ENCODE data around the gene FKBP10. TPM values are rescaled to one million over a fixed set of nuclear protein-coding genes. Genes with fewer than 3 reads are reported as not detected.
A peak's percentile ranks its signal among the peaks of the same experiment; 100 is the strongest.
"Not testable (repeated sequence)": the region's sequence is repeated elsewhere in the genome, so short reads cannot be mapped to it uniquely, and the experiment has no call there.

The FKBP10 gene
- total RNA-seq (2014; rRNA removed; shearing (Covaris generic)), result 123 and 139 TPM in 2 replicates

DNA sequence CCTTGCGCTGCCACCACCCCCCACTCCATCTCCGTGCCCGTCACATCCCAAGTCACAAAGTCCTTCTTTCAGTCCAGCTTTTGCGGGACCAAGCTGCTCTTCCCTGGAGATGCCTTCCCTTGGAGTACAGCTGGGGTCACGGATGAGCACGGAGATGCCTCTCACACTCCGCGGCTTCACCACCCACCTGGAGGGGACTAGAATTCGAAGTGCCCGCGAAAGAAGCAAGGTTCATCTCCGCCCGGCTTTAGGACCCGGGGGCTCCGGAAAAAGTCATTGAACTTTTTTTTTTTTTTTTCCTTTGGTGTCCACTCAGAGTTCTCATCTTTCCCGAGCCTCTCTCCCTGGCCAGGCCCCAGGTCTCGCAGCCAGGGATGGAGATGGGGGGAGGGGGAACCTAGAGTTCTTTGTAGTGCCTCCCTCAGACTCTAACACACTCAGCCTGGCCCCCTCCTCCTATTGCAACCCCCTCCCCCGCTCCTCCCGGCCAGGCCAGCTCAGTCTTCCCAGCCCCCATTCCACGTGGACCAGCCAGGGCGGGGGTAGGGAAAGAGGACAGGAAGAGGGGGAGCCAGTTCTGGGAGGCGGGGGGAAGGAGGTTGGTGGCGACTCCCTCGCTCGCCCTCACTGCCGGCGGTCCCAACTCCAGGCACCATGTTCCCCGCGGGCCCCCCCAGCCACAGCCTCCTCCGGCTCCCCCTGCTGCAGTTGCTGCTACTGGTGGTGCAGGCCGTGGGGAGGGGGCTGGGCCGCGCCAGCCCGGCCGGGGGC lies at the start of gene FKBP10:
FKBP10 (plus strand) TSS at position 624 of the 771 bp plus-strand sequence; CDS start at position 655, 31 bp downstream.
- peak; percentile 92 for DNase-seq (ENCODE audit: low read depth)

GRCh38 chr17:41763327-41763726 lies 49.5 kb upstream of the FKBP10 start:
- no peak for DNase-seq (ENCODE audit: low read depth)

DNA sequence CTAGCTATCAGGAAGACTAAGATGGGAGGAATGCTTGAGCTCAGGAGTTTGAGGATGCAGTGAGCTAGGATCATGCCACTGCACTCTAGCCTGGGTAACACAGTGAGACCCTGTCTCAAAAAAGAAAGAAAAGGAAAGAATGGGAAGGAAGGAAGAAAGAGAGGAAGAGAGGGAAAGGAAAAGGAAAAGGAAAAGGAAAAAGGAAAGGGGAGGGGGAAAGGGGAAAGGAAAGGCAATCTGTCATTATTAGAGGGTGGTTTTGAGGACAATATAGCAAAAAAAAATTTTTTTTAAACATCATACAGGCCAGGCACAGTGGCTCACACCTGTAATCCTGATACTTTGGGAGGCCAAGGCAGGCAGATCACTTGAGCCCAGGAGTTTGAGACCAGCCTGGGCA lies 46.7 kb upstream of the FKBP10 start:
- no peak for DNase-seq (ENCODE audit: low read depth)

DNA sequence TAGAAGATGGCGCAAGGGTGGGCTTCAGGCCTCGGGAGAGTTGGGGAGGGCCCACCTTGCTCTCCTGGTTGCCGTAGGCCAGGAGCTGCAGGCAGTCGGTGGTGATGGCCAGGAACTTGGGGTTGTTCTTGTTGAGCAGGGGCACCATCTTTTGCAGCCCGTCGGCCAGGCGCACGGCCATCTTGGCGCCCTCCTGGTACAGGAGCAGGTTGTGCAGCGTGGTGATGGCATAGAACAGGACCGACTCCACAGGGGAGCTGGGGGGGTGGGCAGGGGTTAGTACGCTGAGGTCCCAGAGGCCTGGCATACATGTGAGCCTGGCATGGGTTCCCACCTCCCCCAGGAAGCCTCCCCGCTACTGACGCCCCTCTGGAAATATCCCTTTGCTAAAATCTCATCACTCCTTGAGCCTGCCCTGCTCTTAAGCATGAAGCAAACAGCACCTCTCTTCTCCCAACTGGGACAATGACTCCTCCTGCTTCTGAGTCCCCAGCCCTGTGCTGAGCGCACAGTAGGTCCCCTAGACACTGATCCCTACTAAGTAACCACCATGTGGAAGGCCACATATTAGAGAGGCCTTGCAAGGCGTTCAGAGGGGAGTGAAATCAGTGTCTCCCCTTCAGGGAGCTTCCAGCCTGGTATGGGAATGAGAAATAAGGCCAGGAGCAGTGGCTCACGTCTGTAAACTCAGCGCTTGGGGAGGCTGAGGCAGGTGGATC lies 45.3 kb upstream of the FKBP10 start:
- no peak for DNase-seq (ENCODE audit: low read depth)

DNA sequence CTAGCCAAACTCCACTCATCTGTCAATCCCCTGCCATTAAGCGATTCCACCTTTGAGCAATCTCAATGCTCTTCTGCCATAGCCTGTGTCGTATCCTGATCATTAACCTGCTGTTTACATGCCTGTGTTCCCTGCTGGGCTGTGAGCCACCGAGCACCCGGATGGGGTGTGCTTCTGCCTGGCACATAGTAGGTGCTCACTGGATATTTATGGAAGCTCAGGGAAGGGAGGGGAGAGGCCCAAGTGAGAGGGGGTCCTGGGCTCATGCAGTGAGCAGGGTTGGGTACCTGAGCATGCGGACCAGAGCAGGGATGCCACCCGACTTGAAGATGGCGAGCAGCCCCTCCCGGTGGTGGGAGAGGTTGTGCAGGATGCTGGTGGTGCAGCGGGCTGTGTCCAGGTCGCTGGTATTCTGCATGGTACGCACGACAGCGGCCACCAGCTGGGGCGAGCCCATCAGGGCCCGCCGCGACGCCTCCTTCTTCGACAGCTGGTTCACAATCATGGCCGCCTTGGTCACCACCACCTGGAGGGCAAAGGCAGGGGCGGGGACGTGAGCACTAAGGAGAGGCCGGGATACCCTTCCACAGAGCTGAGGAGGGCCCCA lies 44.0 kb upstream of the FKBP10 start:
- DNase-seq (ENCODE audit: low read depth), result no peak

DNA sequence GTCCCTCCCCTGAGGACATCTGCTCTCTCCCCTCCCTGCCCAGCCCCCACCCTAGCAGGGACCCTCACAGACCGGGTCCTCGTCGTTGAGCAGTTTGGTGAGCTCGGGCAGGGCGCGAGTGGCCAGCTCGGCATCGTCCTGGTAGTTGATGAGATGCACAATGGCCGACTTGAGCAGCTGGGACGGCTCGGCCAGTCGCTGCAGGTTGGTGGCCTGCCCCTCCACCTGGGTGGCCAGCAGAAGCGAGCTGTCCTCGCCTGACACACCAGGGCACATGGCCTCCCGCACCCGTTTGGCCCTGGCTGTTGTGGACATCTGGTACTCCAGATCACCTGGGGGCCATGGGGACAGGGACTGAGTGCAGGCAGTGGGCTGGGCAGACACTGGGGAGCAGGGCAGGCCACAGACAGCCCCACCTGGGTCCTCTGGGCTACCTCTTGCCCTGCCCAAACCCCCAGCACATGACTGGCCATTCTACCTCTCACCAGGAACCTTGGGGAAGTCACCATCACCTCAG lies 43.4 kb upstream of the FKBP10 start:
- DNase-seq (ENCODE audit: low read depth), result no peak

DNA sequence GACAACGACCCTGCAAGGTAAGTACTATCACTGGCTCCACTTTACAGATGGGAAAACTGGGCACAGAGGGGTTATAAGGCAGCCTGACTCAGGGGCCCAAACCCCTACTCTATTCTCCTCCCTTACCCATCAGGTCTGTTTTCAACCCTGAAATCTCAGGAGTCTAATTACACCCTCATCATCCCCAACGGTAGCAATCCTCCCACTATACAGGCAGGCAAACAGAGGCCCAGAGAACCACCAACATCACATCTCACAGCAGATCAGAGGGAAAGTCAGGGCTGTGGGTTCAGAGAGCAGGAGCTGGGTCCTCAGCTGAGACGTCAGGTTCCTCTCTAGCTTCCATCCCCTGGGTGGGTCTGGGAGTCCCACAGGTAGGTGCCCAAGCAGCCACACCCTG lies 42.8 kb upstream of the FKBP10 start:
- no peak for DNase-seq (ENCODE audit: low read depth)

- DNase-seq (ENCODE audit: low read depth), result no peak
Observed at GRCh38 chr17:41771389-41772206, 41.2 kb upstream of the FKBP10 start.

DNA sequence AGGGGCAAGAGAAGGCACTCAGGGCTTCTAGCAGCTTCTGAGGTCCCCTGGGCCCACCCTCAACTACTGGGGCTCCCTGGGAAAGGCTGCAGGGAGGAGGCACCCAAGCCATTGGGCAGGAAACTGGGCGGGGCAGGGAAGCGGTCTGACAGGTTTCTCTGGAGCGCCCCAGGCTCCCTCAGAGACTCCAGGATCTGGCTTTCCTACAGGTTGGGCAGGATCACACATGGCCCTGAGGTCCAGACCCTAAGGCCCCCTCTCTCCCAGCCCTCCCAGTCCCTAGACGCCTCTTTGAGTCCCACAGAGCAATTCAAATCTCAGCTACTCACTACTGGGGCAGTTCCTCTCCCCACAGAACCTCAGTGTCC lies 40.6 kb upstream of the FKBP10 start:
- DNase-seq (ENCODE audit: low read depth), result no peak

DNA sequence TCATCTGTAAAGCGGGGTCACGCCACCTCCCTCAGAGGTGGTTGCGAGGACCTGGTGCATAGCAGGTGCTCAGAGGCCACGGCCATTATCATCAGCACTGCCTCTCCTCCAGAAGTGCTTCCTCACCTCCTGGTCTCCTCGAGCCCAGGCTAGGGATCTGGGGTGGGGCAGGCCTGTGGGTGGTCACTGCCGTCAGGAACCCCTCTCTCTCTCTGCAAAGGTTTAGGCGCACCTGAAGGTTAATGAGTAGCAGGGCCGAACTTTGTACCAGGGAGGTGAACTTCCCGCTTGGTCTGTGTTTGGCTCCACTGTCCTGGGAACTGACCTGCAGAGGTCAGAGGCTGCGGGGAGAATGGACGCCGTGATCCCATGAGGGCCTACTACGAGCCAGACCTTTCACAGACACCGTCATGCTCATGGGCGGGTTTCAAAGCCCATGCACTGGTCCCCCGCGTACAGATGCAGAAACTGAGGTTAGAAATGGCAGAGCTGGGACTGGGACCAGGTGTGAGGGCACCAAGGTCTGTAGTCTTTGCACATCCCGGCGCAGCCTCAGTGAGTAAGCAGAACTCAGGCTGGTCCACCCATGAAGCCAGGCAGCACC lies 40.1 kb upstream of the FKBP10 start:
- no peak for DNase-seq (ENCODE audit: low read depth)

- peak; percentile 96 for DNase-seq (ENCODE audit: low read depth)
Observed at GRCh38 chr17:41773190-41773588, 39.6 kb upstream of the FKBP10 start.

GRCh38 chr17:41773731-41774193 lies 39.0 kb upstream of the FKBP10 start:
- DNase-seq (ENCODE audit: low read depth), result no peak

GRCh38 chr17:41775394-41776226 lies 37.2 kb upstream of the FKBP10 start:
- no peak for DNase-seq (ENCODE audit: low read depth)

GRCh38 chr17:41776262-41776900 lies 36.4 kb upstream of the FKBP10 start:
- not testable (repeated sequence) for DNase-seq (ENCODE audit: low read depth)

- no peak for DNase-seq (ENCODE audit: low read depth)
Observed at GRCh38 chr17:41777157-41777573, 35.6 kb upstream of the FKBP10 start.

DNA sequence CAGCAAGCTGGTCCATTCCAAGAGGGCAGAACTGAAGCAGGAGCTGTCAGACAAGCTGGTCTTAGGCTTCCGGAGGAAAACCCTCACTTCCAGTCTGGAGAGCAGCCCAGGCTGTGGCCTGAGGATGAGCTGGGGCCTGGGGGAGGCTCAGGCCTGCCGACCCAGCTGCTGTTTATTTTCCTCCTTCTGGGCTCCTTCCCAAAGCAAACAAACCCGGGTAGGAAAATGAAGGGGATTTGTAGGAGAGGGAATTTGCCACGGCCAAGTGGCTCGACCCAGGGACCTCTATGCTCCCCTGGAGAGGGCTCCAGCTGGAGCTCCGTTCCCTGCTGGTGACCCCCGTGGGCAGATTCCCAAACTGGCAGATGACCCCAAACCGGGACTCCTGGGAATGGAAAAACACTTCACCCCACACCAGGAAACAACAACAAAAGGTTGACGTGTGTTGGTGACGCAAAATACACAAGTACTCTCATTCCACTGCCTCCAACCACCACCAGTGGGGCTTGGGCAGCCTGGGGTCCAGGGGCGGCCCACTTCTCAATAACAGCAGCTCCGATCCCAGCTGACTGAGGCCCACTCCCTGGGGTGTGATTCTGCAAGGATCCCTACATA lies 35.1 kb upstream of the FKBP10 start:
- DNase-seq (ENCODE audit: low read depth), result peak; percentile 94

GRCh38 chr17:41779954-41780353 lies 32.9 kb upstream of the FKBP10 start:
- no peak for DNase-seq (ENCODE audit: low read depth)

DNA sequence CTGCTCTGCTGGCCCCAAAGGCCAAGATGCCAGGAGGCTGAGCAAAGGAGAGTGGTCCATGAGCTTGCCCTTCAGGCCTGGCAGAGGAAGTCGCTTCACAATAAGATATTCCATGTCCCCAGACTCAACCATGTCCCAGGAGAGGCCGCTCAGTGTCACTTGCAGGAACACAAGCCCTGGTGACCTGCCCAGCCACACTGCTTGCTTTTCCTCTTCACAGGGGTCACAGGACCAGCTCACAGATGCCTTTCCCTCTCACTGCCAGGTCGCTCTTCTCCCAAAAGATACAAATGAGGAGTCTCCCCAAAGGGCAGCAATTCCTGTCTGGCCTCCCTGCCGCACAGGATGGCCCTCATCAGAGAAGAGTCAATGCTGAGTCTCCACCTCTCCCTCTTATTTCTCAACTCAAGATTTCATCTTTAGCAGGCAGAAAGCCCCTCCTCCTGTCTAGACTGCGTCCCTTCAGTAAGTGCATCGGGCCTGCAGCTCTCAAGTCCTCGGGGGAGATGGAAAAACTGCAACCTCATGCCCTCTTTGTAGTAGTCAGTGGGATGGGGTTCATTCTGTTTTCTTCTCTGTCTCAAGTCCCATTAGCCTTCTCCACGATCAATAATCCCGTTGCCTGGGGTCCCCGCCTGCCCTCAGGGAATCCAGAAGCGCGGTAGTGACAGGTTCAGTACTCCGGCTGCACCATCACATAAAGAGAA lies 31.2 kb upstream of the FKBP10 start:
- no peak for DNase-seq (ENCODE audit: low read depth)

DNA sequence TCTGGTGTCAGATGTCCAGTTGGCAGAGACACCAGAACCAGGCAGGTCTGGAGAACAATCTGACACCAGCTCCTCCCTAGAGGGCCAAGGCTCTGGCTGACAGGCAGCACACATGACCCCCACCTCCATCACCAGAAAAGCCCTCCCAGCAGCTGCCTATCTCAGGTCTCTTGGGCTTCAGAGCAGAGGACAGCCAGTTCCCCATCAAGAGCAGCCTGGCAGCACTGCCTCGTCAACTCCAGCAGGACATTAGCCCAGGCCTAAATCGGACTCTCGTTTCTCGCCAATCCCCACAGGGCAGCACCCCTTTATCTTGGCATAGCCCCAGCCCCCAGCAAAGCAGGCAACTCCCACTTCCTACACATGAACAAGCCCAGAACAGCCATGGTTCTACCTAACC lies 30.7 kb upstream of the FKBP10 start:
- DNase-seq (ENCODE audit: low read depth), result no peak

Data from Daoy (cell line).